ENCODE results near the gene KCNE4.

Gene KCNE4

DNA sequence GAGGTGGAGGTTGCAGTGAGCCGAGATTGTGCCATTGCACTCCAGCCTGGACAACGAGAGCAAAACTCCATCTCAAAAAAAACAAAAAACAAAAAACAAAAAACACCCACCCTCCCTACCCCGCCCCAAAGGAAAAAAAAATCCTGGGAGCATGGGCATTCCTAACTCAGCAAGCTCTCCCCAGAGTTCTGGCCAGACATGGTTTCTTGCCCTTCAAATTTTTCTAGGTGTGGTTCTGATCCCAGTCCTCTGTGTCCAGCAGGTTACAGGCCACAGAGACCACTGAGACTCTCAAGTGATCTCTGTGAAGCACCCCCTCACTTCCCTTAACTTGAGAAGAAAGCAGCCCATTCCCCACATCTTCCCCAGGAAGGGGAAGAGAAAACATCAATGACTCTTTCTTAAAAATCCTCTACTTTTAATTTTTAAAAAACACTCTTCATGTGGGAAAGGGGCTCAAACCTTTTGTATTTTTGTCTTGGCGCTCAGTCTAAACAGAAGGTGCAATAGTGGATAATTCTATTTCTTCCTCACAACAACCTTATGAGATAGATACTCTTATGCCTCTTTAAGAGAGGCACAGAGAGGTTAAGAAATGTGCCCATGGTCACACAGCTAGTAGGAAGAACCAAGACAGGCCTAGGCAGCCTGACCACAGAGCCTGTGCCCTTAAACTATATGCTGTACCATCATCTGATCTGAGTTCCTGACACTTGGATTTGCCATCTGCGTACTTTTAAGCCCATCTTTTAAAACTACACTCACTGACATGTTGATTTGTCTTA lies 6.9 kb upstream of the KCNE4 start:
- TF ChIP-seq, protein P1, sequence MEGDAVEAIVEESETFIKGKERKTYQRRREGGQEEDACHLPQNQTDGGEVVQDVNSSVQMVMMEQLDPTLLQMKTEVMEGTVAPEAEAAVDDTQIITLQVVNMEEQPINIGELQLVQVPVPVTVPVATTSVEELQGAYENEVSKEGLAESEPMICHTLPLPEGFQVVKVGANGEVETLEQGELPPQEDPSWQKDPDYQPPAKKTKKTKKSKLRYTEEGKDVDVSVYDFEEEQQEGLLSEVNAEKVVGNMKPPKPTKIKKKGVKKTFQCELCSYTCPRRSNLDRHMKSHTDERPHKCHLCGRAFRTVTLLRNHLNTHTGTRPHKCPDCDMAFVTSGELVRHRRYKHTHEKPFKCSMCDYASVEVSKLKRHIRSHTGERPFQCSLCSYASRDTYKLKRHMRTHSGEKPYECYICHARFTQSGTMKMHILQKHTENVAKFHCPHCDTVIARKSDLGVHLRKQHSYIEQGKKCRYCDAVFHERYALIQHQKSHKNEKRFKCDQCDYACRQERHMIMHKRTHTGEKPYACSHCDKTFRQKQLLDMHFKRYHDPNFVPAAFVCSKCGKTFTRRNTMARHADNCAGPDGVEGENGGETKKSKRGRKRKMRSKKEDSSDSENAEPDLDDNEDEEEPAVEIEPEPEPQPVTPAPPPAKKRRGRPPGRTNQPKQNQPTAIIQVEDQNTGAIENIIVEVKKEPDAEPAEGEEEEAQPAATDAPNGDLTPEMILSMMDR (IDR thresholded peaks at IDR 0.05; ENCODE audit: low read depth, low read length), result no peak
- no peak overlapping the region for H3K4me3 ChIP-seq (ENCODE audit: low read depth, low read length)

DNA sequence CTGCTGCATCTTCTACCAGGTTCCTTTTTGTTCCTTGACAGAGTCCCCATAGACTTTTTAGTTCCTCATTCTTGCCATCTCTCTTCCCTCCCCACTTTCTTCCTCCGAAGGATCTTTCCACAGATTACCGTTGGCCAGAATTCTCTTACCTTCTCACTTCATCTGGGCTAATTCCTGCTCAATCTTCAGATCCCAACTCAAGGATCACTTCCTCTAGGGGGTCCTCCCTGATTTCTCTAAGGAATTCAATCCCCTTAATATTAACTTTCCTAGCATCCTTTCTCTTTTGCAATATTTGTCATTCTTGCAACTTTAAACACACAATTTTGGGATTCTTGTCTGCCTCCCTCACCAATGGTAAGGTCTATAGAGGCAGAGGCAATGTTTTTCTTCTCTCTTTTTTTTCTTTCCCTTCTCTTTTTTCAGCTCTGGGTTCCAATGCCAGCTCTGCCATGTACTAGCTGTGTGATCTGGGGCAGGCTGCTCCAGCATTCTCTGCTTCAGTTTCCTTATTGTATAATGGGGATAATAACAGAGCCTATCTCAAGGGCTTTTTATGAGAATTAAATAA lies 5.4 kb upstream of the KCNE4 start:
- TF ChIP-seq, protein P1 (IDR thresholded peaks at IDR 0.05; ENCODE audit: low read depth, low read length), result no peak
- H3K4me3 ChIP-seq (ENCODE audit: low read depth, low read length), result no peak overlapping the region

DNA sequence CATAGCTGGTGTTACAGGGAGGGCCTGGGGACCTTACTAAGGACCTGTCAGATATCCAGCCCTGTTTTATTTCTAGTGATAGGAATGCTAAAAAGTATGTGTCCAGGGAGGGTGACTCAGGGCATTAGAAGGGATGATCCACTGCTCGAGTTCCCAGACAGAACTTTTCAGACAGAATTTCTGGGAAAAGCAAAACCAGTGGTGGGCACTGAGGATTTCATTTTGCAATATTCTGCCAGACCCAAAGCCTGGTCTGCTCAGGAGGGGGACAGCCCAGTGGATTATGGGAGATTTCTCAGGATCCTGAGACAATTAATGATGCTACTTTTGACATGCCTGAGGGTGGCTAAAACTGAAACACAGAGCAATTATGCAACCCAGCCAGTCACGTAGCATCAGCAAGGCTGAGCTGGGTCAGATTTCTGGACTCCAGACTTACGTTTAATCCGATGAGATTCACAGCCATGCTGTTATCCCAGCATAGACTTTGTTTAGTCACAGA lies 4.7 kb upstream of the KCNE4 start:
- H3K4me3 ChIP-seq (ENCODE audit: low read depth, low read length), result peak overlapping the region; percentile 40
- TF ChIP-seq, protein P1 (IDR thresholded peaks at IDR 0.05; ENCODE audit: low read depth, low read length), result no peak

DNA sequence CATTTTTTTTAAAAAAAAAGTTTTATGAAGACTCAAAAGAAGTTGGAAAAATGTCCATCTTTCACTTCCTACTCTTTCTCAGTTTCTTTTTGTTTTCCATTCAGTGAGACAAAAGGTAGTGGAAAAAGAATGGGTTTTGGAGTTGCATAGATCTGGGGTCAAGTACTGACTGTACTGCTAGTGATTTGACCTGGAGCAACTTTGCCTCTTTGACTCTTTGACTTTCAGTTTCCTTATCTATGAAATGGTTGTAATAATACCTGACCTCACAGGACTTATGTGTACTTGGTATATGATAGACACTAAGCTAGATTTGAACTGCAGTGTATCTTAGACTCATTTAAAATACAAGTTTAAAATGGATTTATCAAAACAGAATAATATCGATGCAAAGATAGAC lies 3.5 kb upstream of the KCNE4 start:
- TF ChIP-seq, protein P1 (IDR thresholded peaks at IDR 0.05; ENCODE audit: low read depth, low read length), result no peak
- no peak overlapping the region for H3K4me3 ChIP-seq (ENCODE audit: low read depth, low read length)

DNA sequence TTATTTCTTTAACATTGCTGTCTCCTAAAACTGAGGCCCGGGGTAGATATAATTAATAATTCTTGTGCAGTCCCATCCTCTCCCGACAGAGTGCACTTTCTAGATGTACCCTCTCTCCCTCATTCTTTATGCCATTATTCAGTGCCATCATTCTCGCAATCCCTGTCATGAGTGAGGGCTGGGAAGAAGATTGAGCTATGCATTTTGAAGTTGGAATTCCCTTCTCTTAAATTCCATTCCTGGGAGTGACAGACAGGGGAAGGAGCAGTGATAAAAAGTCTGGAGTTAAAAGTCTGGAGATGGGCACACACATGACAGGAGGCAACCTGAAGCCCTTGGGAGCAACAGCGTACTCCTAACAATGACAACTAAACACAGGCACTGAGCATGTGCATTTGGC lies 2.6 kb upstream of the KCNE4 start:
- TF ChIP-seq, protein P1 (IDR thresholded peaks at IDR 0.05; ENCODE audit: low read depth, low read length), result no peak
- H3K4me3 ChIP-seq (ENCODE audit: low read depth, low read length), result no peak overlapping the region

DNA sequence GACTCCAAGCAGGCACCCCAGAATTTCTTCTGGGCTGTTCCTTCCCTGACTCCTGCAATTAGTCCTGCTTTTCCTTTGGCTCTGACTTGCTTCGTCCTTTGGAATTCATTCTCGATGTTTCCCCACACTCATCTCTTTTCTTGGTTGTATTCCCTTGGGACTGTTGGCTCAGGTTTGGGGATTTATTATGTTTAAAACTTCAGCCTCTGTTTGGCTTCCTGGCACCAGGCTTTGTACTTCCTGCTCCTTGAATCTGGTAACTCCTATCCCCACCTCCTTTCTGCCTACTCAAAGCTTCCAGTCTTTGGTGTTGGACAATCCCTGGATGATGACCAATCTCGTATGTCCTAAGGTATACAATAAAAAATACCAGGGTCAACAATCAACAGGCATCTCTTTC lies 1.8 kb upstream of the KCNE4 start:
- no peak overlapping the region for H3K4me3 ChIP-seq (ENCODE audit: low read depth, low read length)
- TF ChIP-seq, protein P1 (IDR thresholded peaks at IDR 0.05; ENCODE audit: low read depth, low read length), result no peak

DNA sequence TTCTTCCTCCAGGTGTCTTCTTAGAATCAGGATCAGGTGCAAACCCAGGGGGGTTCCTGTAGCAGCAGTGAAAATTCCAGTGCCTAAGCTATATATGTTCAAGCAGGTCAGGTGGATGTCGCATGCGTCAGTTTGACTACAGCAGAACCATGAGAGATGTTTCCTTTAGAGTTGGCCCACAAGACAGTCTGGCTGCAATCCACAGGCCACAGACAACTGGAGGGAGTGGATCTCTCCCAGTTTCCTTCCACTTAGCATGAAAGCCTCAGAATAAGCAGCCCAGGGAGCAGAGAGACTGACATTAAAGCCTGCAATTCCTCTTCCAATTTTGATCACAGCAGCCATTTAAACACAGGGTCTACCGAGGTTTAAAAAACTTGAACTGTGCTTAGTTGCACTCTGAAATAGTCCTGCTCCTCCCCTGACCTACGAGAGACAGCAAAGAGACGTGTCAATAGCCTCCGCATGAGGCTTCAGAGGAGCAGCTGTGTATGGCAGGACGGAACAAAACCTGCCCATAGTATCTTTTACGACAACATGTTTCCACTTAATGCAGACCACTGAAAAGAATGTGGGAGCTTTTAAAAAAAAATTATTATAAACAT lies 988 bp upstream of the KCNE4 start:
- peak overlapping the region; percentile 70 for H3K4me3 ChIP-seq (ENCODE audit: low read depth, low read length)
- TF ChIP-seq, protein P1 (IDR thresholded peaks at IDR 0.05; ENCODE audit: low read depth, low read length), result no peak
